NT2/D1 (cell line): ENCODE results near the gene RPS6KA2.

Experiments used
- SUZ12 ChIP-seq: IDR thresholded peaks from 2 replicates; pipeline ENCODE4 v1.6.1; 2011; ENCODE audit not compliant: insufficient read length, insufficient read depth; ENCODE audit errors: extremely low read depth
- YY1 ChIP-seq: IDR thresholded peaks from 2 replicates; pipeline ENCODE4 v1.6.1; 2011; ENCODE audit not compliant: insufficient read length, insufficient read depth
- ZNF274 ChIP-seq: IDR thresholded peaks from 2 replicates; pipeline ENCODE4 v1.6.1; 2011; ENCODE audit warnings: mild to moderate bottlenecking, low read depth, low read length

GRCh38 chr6:166621114-166621540, 5.9 kb downstream of the RPS6KA2 start:
- TF ChIP-seq YY1 (no peak), ZNF274 (no peak), SUZ12 (no peak)
